ENCODE results near the gene UROD.

DNA sequence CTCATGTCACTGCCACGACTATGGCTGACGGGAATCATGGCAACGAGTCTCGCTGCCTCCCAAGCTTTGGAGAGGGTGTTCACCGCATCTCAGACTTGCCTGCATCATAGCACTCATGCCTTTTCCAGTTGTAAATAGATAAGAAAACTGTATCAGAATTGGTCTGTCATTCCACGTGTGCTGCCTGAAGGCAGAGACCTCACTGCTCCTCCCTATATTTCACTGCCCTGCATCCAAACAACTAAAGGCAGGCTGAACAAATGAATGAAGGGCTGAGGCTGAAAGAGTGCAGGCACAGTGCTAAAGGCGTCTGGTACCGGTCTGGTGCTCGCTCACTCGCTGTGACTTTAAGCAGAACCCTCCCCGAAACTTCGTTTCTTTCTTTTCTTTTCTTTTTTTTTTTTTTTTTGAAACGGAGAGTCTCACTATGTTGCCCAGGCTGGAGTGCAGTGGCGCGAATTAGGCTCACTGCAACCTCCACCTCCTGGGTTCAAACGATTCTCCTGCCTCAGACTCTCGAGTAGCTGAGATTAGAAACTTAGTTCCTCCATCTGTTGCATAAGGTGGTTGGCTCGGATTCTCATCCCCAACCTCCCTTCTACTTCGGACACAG is 26.2 kb upstream of the UROD start:
- TF ChIP-seq POLR2A (IDR thresholded peaks at IDR 0.05): no peak
- TF ChIP-seq, protein P1, sequence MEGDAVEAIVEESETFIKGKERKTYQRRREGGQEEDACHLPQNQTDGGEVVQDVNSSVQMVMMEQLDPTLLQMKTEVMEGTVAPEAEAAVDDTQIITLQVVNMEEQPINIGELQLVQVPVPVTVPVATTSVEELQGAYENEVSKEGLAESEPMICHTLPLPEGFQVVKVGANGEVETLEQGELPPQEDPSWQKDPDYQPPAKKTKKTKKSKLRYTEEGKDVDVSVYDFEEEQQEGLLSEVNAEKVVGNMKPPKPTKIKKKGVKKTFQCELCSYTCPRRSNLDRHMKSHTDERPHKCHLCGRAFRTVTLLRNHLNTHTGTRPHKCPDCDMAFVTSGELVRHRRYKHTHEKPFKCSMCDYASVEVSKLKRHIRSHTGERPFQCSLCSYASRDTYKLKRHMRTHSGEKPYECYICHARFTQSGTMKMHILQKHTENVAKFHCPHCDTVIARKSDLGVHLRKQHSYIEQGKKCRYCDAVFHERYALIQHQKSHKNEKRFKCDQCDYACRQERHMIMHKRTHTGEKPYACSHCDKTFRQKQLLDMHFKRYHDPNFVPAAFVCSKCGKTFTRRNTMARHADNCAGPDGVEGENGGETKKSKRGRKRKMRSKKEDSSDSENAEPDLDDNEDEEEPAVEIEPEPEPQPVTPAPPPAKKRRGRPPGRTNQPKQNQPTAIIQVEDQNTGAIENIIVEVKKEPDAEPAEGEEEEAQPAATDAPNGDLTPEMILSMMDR (IDR thresholded peaks at IDR 0.05): no peak
